HG03175 (cell line): ENCODE results near the gene SDCCAG8.

ENCODE experiments used
- ATAC-seq: cut with Tn5 transposase; IDR thresholded peaks from one replicate; pipeline ENCODE4 v1.9.1; 2021; ENCODE audit warnings: mild to moderate bottlenecking, moderate library complexity; ENCODE audit not compliant: unreplicated experiment

The SDCCAG8 gene

DNA sequence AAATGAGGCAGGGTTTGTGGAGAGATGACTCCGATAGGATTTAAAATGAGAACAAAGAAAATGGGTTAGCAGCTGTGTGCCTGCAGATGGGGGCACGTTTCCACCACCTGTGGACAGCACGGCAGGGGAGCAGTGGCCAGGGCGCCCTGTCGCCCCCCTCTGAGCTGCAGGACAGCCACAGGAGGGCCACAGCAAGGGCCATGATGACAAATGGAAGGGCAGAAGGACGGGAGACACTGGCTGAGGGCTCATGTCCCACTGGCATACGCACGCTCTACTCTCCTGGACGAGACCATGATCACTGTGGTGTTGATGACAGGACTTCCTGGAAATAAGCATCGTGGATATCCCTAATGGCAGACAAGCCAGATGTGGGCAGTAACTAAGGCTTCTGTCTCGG, 241.0 kb downstream of the SDCCAG8 start:
- ATAC-seq = no peak

DNA sequence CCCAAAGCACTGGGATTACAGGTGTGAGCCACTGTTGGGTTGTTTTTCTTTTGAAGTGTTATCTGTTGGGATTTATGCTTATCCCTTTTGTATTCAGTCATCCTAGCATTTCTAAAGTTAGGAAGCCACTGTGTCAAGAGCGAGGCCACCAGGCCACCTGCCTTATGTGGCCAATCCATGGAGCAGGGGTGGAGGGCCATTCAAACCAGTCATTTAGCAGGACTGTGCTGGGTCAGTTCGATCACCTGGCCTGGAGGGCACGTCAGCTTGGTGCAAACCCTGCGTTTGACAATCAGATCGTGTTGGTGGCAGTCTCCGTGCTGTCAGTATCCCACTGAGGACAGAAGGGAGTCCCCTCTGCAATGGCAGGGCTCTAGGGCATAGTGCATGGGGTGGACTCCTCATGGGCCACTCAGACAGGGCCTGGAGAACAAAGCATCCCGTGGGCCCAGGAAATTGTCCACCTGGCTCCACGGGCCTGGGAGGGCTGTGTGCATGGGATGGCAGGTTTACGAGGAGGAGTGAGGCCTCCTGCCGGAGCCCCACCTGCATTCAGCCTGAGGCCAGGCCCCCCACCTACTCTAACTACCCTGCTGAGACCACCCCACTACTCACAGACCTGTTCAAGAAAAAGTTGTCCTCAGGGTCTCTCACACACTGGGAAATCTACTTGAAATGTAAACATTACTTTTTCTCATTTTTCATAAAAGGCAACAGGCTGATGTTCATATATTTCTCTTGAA, 242.3 kb downstream of the SDCCAG8 start:
- ATAC-seq = no peak

DNA sequence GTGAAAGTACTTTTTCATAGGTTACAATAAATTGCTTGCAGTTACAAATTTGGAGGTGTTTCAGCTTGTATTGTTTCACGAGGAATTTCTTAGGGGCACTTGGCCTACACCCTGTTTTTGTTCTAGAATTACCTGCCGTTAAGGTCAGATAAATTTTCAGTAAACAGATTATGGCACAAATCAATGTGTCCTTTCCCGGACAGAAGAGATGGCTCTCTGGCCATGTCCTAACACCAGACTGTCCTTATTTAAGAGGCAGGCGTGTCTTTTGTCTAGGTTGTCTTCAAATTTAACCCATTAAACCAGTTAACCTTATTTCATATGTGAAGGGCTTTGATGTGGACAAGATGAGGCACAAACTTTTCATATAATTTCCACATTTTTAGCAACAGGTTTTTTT, 243.4 kb downstream of the SDCCAG8 start:
- no peak for ATAC-seq

DNA sequence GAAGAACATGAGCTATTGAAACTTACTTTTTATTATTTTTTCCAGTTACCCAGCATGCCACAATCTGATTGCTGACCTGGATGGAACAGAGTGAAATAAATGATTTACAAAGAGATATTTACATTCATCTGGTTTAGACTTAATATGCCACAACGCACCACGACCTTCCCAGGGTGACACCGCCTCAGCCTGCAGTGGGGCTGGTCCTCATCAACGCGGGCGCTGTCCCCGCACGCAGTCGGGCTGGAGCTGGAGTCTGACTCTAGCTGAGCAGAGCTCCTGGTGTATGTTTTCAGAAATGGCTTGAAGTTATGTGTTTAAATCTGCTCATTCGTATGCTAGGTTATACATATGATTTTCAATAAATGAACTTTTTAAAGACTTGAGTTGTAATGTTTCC, 243.9 kb downstream of the SDCCAG8 start:
- ATAC-seq = no peak

DNA sequence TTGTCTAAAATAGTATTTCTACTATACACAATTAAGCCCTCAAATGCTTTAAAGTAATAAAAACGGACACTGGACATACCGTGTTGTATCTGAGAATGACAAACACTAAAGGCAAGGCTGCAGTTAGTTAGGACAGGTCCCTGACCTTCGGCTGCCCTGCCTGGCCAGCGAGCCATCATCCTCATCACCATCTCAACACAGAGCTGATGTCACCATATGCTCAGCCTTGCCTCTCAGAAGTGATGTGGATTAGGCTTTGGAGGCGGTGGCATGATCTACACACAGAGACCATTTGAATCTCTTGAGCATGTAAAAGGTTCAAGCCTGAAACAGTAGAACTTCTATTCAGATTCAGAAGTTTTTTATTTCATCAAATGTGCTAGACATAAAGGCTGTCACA, 244.7 kb downstream of the SDCCAG8 start:
- no peak for ATAC-seq

DNA sequence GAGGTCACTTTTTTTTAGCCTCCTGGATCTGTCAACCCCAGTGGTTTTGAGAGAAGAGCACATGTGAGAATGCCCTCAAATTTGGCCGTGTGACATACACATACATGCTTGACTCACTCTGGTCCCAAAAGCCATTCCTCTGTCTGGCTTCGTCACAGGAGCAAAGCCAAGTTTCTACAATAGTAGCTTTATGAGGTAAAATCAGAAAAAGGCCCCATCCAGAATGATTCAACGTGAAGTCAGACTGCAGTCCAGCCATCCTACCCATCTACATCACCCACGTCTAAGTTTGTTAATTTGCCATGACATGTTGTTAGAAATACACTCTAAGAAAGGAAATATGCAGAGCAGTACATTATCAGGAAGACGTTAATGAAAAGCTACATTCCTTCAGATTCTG, 245.2 kb downstream of the SDCCAG8 start:
- ATAC-seq = no peak

DNA sequence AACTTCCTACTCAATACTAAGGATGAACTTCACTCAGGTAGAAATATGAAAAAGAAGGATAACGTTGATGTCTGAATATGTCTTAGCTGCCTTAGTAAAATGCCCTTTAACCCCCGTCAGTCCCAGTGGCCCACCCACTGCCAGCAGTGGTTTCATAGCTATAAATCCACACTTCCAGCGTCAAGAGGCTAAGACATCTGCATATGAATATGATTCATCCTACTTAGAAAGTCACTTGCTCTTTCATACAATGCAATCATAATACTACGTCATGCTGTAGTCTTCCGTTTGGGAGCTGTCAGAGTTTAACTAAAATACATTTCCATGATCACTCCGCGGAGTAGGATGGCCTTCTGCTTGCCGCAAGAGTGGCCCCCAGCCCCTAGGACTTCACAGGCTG, 247.3 kb downstream of the SDCCAG8 start:
- ATAC-seq = no peak

DNA sequence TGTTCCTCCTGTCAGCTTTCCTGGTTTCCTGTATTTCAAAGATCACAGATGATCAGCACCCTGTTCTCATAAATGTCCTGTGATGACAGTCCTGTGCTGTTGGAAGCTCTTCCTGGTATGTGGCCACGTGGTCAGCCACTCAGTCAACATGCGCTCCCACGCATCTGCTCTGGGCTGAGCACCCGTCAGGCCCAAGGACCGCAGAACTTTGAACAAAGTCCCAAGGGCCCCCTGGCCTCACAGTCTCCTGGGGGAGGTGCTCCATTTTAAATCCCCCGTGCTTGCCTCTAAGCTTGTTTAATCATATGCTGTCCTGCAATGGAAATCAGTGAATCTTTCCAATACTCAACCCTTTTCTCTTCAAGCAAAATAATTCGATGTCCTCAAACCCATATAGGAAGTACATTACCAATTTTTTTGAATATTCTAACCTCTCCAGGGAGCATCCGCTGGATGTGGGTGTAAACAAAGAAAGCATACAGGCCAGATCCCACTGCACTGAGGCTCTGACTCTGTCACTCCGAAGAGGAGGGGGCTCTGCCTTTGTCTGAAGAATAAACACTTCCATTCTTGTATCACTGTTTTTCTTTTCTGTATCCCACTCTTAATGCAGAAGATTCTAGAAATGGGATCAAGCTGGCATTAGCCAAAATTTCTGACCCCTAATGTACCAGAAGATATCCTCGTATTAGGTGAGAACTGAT, 250.3 kb downstream of the SDCCAG8 start:
- ATAC-seq = peak; percentile 60

DNA sequence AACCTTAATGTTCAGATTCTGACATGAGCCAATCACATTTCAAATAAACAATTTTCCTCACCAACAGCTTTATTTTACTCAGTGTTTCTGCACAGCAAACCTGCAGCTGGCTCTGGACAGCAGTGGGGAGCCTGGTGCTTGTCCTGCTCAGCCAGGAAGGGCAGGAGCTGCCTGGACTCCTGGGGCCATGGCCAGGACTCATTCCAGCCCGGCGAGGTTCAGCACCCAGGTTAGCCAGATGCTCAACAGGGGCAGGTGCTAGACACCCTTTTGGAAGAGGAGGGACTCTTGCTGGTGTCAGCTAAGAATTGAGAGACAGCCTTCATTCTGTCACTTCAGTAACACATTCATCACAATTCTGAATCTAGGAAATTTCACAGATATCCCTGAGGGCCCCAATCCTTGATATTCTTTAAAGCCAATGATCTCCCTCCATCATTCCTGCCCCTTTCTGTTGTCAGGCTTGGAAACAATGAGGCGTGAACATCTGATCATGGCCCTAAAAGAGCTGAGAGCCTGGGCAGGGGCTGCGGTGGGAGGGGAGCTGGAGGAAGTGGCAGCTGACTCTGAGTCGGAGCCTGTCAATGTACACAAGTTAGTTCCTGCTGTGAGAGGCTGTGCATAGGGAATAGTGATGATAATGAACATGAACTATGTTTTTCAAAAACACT, 251.3 kb downstream of the SDCCAG8 start:
- ATAC-seq = no peak

DNA sequence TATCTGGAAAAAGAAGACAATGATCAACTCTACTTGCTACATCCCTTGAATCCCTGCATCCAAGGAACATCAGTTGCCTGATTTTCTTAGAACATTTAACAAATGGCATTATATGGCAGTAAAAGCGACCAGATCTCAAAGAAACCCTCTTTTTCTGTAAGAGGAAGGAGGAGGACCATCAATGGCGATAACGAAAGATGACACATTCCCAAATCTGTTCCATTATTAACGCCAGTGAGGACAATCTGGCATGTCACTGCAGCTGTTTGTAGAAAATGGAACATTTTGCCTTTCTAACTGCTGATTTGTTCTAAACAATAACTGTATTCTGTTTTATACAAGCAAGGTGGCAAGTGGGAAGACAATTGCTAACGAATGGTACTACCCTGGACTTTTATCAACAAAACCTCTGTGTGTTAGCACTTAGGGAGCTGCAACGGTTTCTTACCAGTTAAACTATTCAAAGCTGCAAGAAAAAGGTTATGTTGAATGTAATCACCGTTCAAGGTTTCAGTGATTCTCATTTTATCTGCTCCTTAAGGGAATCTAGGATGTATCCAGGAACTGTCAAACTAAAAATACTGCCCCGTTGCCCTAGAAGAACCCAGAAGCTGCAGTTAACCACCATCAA, 251.9 kb downstream of the SDCCAG8 start:
- ATAC-seq = no peak

DNA sequence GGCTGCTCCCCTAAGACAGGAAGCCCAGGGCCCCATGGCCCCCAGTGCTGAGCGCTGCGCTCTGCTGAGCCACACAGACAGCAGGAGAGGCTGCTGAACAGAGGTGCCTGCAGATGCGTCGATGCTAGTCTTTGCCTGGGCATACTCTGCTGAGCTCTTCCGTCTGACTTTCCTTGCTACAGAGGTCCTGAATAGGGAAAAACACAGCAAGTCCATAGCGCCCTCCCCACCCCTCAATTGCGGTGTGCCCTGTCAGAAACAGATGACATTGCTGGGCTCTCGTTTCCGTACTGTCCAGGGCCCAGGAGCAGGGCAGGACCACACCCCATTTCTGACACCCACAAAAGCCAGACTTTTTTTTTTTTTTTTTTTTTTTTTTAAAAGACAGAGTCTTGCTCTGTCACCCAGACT, 252.5 kb downstream of the SDCCAG8 start:
- ATAC-seq = peak; percentile 68

DNA sequence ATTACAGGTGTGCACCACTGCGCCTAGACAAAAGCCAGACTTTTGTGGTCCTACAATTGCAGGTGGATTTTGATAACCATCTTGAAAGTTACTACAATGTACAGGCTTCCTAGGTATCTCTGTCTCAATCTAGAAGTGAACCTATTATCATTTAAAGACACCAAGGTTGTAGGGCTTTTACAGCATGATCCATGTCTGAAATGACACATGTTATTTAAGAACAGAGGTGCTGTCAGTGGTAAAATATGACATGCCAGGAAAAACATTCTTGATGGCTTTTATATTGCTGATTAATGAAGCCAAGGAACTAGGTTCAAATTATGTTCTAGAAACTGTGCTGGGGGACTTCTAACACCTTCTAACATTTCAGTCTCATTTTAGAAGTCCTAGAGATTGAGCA, 253.1 kb downstream of the SDCCAG8 start:
- ATAC-seq = no peak

DNA sequence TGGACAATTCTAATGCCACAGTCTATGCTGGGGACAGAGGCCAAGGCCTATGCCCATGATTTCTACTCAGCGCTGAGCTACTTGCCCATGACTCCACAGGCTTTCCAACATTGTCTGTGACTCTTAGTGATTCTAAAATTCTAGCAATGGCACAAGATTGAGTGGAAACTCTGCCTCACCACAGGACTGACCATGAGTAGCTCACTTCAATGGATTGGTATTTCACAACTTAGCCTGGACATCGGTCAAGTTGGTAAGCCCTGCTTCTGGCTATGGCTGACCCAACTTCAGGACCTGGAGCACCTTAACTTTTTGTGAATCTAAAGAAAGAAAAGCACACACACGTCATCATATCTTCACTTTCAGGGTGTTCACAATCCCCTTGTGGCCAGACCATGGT, 255.1 kb downstream of the SDCCAG8 start:
- ATAC-seq = no peak

DNA sequence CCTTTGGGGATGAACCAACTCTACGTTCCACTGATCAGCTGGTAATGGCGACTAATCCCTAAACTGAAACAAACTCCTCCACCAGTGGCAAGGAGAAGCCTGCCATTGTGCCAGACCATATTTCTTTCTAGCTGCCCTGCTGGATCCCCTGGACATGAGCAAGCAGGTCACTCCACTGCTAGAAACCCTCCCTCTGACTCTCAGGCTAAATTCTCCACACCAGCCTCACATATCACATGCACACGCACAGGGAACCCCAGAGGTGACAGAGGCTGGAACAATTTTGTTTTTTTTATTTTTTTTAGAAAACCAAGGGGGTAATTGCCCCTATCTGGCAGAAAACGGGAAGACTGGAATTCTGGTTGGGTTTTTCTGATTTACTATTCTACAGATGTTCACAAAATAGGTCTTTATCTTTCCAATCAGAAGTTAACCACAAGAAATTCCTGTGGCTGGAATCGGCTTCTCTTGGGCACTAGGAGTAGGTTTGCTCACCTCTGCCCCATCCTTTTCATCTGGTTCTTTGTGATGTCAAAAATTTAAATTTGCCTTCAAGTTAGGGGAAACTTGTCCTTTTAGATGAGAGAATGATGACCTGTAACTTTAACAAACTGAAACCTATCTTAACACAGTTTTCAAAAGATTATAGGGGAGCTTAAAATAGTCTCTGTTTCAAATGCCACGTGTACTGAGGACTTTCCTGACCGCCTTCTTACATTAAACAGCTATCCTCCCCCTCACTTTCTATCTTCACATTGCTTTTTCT, 258.1 kb downstream of the SDCCAG8 start:
- no peak for ATAC-seq

DNA sequence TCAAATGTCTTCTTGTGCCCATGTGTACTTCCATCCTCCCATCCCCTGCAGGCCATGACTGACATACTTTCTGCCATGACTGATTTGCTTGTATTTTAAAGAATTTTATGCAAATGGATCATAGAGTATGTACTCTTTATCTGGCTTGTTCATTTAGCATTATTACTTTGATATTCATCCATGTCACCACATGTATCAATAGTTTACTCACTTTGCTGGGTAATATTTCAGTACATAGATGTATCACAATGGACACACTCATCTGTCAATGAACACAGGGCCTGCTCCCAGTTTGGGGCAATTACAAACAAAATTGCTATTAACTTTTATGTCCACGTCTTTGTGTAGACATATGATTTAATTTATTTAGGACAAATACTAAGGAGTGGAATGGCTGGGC, 259.1 kb downstream of the SDCCAG8 start:
- ATAC-seq = no peak

DNA sequence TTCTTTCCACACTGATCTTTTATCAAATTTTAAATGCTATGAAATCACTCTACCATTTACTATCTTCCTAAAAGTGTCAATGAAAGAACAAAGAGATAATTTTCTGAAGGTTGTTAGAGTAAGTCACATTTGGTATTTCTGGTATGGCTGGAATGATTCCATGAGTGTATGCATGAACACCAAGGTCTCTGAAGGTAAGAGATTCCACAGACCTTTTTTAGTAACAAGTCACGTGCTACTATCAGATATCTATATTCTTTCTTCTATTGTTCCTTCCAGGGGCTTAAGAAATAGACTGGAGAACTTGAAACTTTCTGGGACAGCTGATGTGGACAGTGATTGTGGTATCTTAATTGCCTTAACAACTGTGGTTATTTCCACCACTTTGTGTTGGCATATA, 265.0 kb downstream of the SDCCAG8 start:
- ATAC-seq = no peak

DNA sequence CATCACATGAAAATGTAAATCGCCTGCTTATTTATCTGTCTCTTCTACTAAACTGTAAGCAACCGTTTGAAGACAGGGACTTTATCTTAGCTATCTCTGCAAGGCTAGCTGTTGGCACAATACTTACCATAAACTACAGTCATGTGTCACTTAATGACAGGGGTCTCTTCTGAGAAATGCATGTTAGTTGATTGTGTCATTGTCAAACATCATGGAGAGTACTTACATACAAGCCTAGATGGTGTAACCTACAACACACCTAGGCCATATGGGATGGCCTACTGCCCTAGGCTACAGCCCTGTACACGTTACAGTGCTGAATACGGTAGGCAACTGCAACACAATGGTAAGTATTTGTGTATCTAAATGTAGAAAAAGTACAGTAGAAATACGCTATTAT, 267.9 kb downstream of the SDCCAG8 start:
- no peak for ATAC-seq

DNA sequence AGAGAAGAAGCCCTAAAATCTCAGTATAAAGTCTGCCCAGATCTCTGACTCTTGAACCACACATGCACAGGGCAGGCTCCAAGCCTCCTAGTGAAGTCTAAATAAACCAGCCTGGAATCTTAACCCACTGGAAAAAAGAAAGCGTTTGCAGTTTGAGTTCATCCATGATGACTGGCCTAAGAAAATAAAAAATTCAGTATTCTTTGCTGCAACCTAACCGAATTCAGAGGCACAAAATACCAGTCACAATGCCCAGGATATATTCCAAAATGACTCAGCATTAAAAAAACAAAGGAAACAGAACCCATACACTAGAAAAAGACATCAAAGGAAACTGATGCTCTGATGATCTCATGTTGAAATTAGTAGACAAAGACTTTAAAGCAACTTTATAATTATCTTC, 269.2 kb downstream of the SDCCAG8 start:
- ATAC-seq = no peak

DNA sequence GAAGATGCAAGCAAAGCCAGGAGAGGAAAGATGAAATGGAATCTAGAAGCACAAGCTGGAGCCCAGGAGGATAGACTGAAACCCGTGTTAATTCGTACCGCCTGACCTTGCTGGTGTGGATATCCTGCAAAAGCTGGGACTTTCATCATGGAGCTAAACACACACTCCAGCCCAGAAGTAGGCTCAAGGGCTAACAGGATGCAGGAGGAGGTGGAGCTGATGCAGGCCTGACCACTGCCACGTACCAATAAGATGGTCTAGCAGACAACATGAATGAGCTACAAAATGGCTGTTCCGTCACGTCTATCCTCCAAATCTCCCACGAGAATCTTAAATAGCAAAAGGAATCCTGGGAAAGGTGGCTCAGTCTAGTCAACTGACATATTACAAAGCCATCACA, 270.3 kb downstream of the SDCCAG8 start:
- no peak for ATAC-seq

DNA sequence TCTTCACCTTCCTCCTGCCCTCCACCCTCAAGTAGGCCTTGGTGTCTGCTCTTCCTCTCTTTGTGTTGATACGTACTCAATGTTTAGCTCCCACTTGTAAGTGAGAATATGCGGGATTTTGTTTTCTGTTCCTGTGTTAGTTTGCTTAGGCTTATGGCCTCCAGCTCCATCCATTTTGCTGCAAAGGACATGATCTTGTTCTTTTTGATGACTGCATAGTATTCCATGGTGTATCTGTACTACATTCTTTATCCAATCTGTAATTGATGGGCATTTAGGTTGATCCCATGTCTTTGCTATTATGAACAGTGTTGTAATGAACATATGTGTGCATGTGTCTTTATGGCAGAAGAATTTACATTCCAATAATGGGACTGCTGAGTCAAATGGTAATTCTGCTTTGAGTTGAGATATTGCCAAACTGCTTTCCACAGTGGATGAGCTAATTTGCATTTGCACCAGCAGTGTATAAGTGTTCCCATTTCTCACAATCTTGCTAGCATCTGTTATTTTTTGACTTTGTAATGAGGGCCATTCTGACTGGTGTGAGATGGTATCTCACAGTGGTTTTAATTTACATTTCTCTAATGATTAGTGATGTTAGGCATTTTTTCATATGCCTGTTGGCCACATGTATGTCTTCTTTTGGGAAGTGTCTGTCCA, 272.7 kb downstream of the SDCCAG8 start:
- ATAC-seq = no peak
